Naive thymus-derived CD4-positive, alpha-beta T cell (primary cell): ENCODE measurements around the gene PRKAG2. TPM values are rescaled to one million over a fixed set of nuclear protein-coding genes. Genes with fewer than 3 reads are reported as not detected.

ENCODE experiments used
- ATAC-seq: fragments of 150-1000 bp; cut with Tn5 transposase; 2 replicates; pipeline ENCODE4 v1.10.0; 2021; ENCODE audit warnings: mild to moderate bottlenecking, moderate library complexity
- CTCF ChIA-PET: fragments of 350-600 bp; sonication (Branson Sonifier 250); formaldehyde crosslinking; loops from one replicate; lab custom pipeline; 2021; ENCODE audit warnings: antibody characterized with exemption; lab: Charles Lee
- POLR2A ChIA-PET: fragments of 350-600 bp; sonication (Branson Sonifier 250); formaldehyde crosslinking; loops from one replicate; lab custom pipeline; 2021; ENCODE audit warnings: antibody characterized with exemption, inconsistent platforms; lab: Charles Lee
- DNase-seq, 9 donors: peaks; one replicate each; pipeline versions ENCODE4 v3.0.0 to v3.0.0-alpha.2; 2020 to 2022; ENCODE audit warnings: mixed read lengths in 1 of 9
- H3K27ac ChIP-seq: one replicate; pipeline ENCODE4 v1.7.0; 2013; ENCODE audit warnings: mild to moderate bottlenecking, low read depth, low read length, moderate library complexity
- H3K27me3 ChIP-seq, 2 donors: one replicate each; pipeline ENCODE4 v1.7.0; 2013; ENCODE audit warnings: low read length in 2 of 2, mild to moderate bottlenecking in 2 of 2, moderate library complexity in 2 of 2; ENCODE audit not compliant: control insufficient read depth in 2 of 2, insufficient read depth in 2 of 2
- H3K36me3 ChIP-seq, 3 experiments: 1 replicate in 2 of 3; 2 replicates in 1 of 3; pipeline ENCODE4 v1.7.0; 2013; ENCODE audit warnings: low read length in 3 of 3, mild to moderate bottlenecking in 3 of 3, moderate library complexity in 1 of 3; ENCODE audit not compliant: insufficient read depth in 3 of 3, control insufficient read depth in 2 of 3
- H3K4me1 ChIP-seq, 2 donors: one replicate each; pipeline ENCODE4 v1.7.0; 2013; ENCODE audit warnings: low read length in 2 of 2, mild to moderate bottlenecking in 2 of 2, moderate library complexity in 1 of 2; ENCODE audit not compliant: control insufficient read depth in 2 of 2, insufficient read depth in 2 of 2
- H3K4me3 ChIP-seq: 2 replicates; pipeline ENCODE4 v1.7.0; 2013; ENCODE audit warnings: mild to moderate bottlenecking, low read length
- H3K9me3 ChIP-seq, 3 experiments: 1 replicate in 2 of 3; 2 replicates in 1 of 3; pipeline ENCODE4 v1.7.0; 2013; ENCODE audit warnings: low read length in 3 of 3; ENCODE audit not compliant: control insufficient read depth in 2 of 3
- H3K27ac Mint-ChIP-seq, 9 donors: one replicate each; pipeline ENCODE4 v1.8.0; 2020 to 2022; ENCODE audit warnings: mixed read lengths in 9 of 9, mild to moderate bottlenecking in 8 of 9, moderate library complexity in 5 of 9, inconsistent platforms in 2 of 9
- H3K27me3 Mint-ChIP-seq, 5 donors: one replicate each; pipeline ENCODE4 v1.8.0; 2021 to 2022; ENCODE audit warnings: mixed read lengths in 5 of 5, mild to moderate bottlenecking in 1 of 5
- H3K36me3 Mint-ChIP-seq, 5 donors: one replicate each; pipeline ENCODE4 v1.8.0; 2020 to 2022; ENCODE audit warnings: mixed read lengths in 5 of 5, mild to moderate bottlenecking in 3 of 5, inconsistent platforms in 1 of 5
- H3K4me1 Mint-ChIP-seq, 7 donors: one replicate each; pipeline ENCODE4 v1.8.0; 2020 to 2022; ENCODE audit warnings: mixed read lengths in 7 of 7, mild to moderate bottlenecking in 3 of 7, inconsistent platforms in 1 of 7
- H3K4me3 Mint-ChIP-seq, 10 donors: one replicate each; pipeline ENCODE4 v1.8.0; 2020 to 2022; ENCODE audit warnings: mild to moderate bottlenecking in 10 of 10, mixed read lengths in 10 of 10, moderate library complexity in 6 of 10, inconsistent platforms in 2 of 10
- H3K9me3 Mint-ChIP-seq, 11 donors: one replicate each; pipeline ENCODE4 v1.8.0; 2020 to 2022; ENCODE audit warnings: mixed read lengths in 11 of 11, mild to moderate bottlenecking in 4 of 11, inconsistent platforms in 1 of 11, moderate library complexity in 1 of 11
- intact Hi-C, 2 donors: fragments of 100-400 bp; cut with micrococcal nuclease; formaldehyde crosslinking; loops; one replicate each; pipeline ENCODE4 v1.15.1; 2023
- polyA plus RNA-seq, 2 donors: library from polyadenylated mRNA; unstranded; fragments of 300-500 nt; fragmentation: Illumina TruSeq; gene quantifications; one replicate each; pipeline ENCODE4 v1.2.3, GENCODE V29; 2021
- total RNA-seq, 6 experiments: library from RNA in 5 of 6; stranded (reverse) in 5 of 6; gene quantifications; 1 replicate in 5 of 6; 2 replicates in 1 of 6; pipeline ENCODE4 v1.2.3 and lab custom pipeline; 2021 to 2026

PRKAG2 gene
- total and polyA plus RNA-seq, 7 experiments from 2014 or later, result 15.0 to 74.4 (median 55.7) TPM

- POLR2A ChIA-PET, result no interaction called here
- H3K27ac Mint-ChIP-seq, result no peak overlapping the region
Observed at GRCh38 chr7:151704299-151704959, 172.5 kb downstream of the PRKAG2 start.

GRCh38 chr7:151702961-151703360 lies 174.0 kb downstream of the PRKAG2 start:
- ChIA-PET CTCF (no interaction called here), POLR2A (no interaction called here)
- Mint-ChIP-seq H3K9me3 (no peaks in the 10 kb centered on the region), H3K27me3 (no peaks in the 10 kb centered on the region), H3K36me3 (peaks cover 0 to 26% (median 0%) of the 10 kb centered on the region in 5 donors), H3K27ac (no peak overlapping the region), H3K4me3 (no peak overlapping the region), H3K4me1 (peaks cover 4 to 32% (median 26%) of the 10 kb centered on the region in 7 donors)
- Histone ChIP-seq H3K27ac (no peak overlapping the region), H3K27me3 (no peaks in the 10 kb centered on the region), H3K36me3 (peaks cover 0 to 15% (median 0%) of the 10 kb centered on the region in 3 experiments), H3K4me3 (no peak overlapping the region), H3K9me3 (no peaks in the 10 kb centered on the region), H3K4me1 (no peaks in the 10 kb centered on the region)
- DNase-seq (no peak), ATAC-seq (no peak)
- intact Hi-C loops, result no loop called here

More at GRCh38 chr7:151704299-151704959, 172.5 kb downstream of the PRKAG2 start:
- Histone ChIP-seq H3K9me3 (no peaks in the 10 kb centered on the region), H3K4me3 (no peak overlapping the region), H3K36me3 (peaks cover 0 to 17% (median 0%) of the 10 kb centered on the region in 3 experiments), H3K27ac (no peak overlapping the region), H3K27me3 (no peaks in the 10 kb centered on the region), H3K4me1 (no peaks in the 10 kb centered on the region)
- ATAC-seq (no peak), DNase-seq (no peak)
- no peak overlapping the region for H3K4me3 Mint-ChIP-seq
- H3K36me3 Mint-ChIP-seq, result peaks cover 0 to 17% (median 6%) of the 10 kb centered on the region in 5 donors
- intact Hi-C loops, result loop anchor here in 1 of 2 donors (2.0 kb wide), 1 partner anchor 78 kb away; no protein-coding TSS in a partner anchor
- peaks cover 4 to 26% (median 23%) of the 10 kb centered on the region in 7 donors for H3K4me1 Mint-ChIP-seq
- H3K9me3 Mint-ChIP-seq, result no peaks in the 10 kb centered on the region
- CTCF ChIA-PET, result no interaction called here
- H3K27me3 Mint-ChIP-seq, result no peaks in the 10 kb centered on the region

GRCh38 chr7:151700586-151701165 lies 176.2 kb downstream of the PRKAG2 start:
- peaks cover 0 to 26% (median 0%) of the 10 kb centered on the region in 5 donors for H3K36me3 Mint-ChIP-seq
- no peak overlapping the region for H3K27ac Mint-ChIP-seq
- no peak for DNase-seq
- Histone ChIP-seq H3K4me3 (no peak overlapping the region), H3K9me3 (no peaks in the 10 kb centered on the region), H3K27ac (no peak overlapping the region), H3K36me3 (peaks cover 0 to 15% (median 0%) of the 10 kb centered on the region in 3 experiments), H3K4me1 (no peaks in the 10 kb centered on the region), H3K27me3 (no peaks in the 10 kb centered on the region)
- POLR2A ChIA-PET, result interaction anchor here (0.6 kb wide), 1 partner anchor 78 kb away, joined by 3 read pairs; no protein-coding TSS in a partner anchor
- CTCF ChIA-PET, result no interaction called here
- no peak overlapping the region for H3K4me3 Mint-ChIP-seq
- intact Hi-C loops, result no loop called here
- no peaks in the 10 kb centered on the region for H3K27me3 Mint-ChIP-seq
- peak; percentile 36 for ATAC-seq
- H3K4me1 Mint-ChIP-seq, result peaks cover 2 to 28% (median 19%) of the 10 kb centered on the region in 7 donors
- H3K9me3 Mint-ChIP-seq, result no peaks in the 10 kb centered on the region

- H3K36me3 Mint-ChIP-seq, result peaks cover 0 to 26% (median 0%) of the 10 kb centered on the region in 5 donors
- H3K9me3 Mint-ChIP-seq, result no peaks in the 10 kb centered on the region
- Histone ChIP-seq H3K27me3 (no peaks in the 10 kb centered on the region), H3K9me3 (no peaks in the 10 kb centered on the region), H3K4me3 (no peak overlapping the region), H3K4me1 (no peaks in the 10 kb centered on the region), H3K27ac (no peak overlapping the region), H3K36me3 (peaks cover 0 to 15% (median 0%) of the 10 kb centered on the region in 3 experiments)
- CTCF ChIA-PET, result no interaction called here
- no peak overlapping the region for H3K27ac Mint-ChIP-seq
- H3K4me1 Mint-ChIP-seq, result peaks cover 0 to 33% (median 22%) of the 10 kb centered on the region in 7 donors
- no peak for DNase-seq
- H3K27me3 Mint-ChIP-seq, result no peaks in the 10 kb centered on the region
- ATAC-seq, result peak; percentile 55
- intact Hi-C loops, result no loop called here
- no peak overlapping the region for H3K4me3 Mint-ChIP-seq
- POLR2A ChIA-PET, result no interaction called here
Observed at GRCh38 chr7:151699928-151700319, 177.0 kb downstream of the PRKAG2 start.

GRCh38 chr7:151699147-151699927 lies 177.6 kb downstream of the PRKAG2 start:
- Histone ChIP-seq H3K9me3 (no peaks in the 10 kb centered on the region), H3K4me3 (no peak overlapping the region), H3K4me1 (no peaks in the 10 kb centered on the region), H3K36me3 (peaks cover 0 to 15% (median 0%) of the 10 kb centered on the region in 3 experiments), H3K27me3 (no peaks in the 10 kb centered on the region), H3K27ac (no peak overlapping the region)
- ChIA-PET POLR2A (no interaction called here), CTCF (no interaction called here)
- intact Hi-C loops, result no loop called here
- Mint-ChIP-seq H3K27me3 (no peaks in the 10 kb centered on the region), H3K4me3 (no peak overlapping the region), H3K27ac (no peak overlapping the region), H3K36me3 (peaks cover 0 to 26% (median 0%) of the 10 kb centered on the region in 5 donors), H3K4me1 (peaks cover 0 to 36% (median 26%) of the 10 kb centered on the region in 7 donors), H3K9me3 (no peaks in the 10 kb centered on the region)
- DNase-seq, result no peak
- no peak for ATAC-seq

GRCh38 chr7:151697942-151698341 lies 179.0 kb downstream of the PRKAG2 start:
- Histone ChIP-seq H3K36me3 (peaks cover 0 to 15% (median 0%) of the 10 kb centered on the region in 3 experiments), H3K27me3 (no peaks in the 10 kb centered on the region), H3K9me3 (no peaks in the 10 kb centered on the region), H3K27ac (no peak overlapping the region), H3K4me3 (no peak overlapping the region), H3K4me1 (no peaks in the 10 kb centered on the region)
- H3K27ac Mint-ChIP-seq, result no peak overlapping the region
- DNase-seq (no peak), ATAC-seq (no peak)
- no peak overlapping the region for H3K4me3 Mint-ChIP-seq
- intact Hi-C loops, result no loop called here
- peaks cover 0 to 39% (median 29%) of the 10 kb centered on the region in 7 donors for H3K4me1 Mint-ChIP-seq
- ChIA-PET POLR2A (no interaction called here), CTCF (no interaction called here)
- peaks cover 0 to 26% (median 0%) of the 10 kb centered on the region in 5 donors for H3K36me3 Mint-ChIP-seq
- H3K9me3 Mint-ChIP-seq, result no peaks in the 10 kb centered on the region
- H3K27me3 Mint-ChIP-seq, result no peaks in the 10 kb centered on the region
